Loucy (cell line): Measurements from ENCODE around the gene PET100.

ENCODE experiments used
- EZH2phosphoT487 ChIP-seq: fragments of 200-600 bp; IDR thresholded peaks from 2 replicates; pipeline ENCODE4 v1.6.1; 2018; ENCODE audit warnings: antibody characterized with exemption, mild to moderate bottlenecking, moderate library complexity, borderline replicate concordance
- TF ChIP-seq, protein P1 (sequence below): fragments of 200-600 bp; sonication (generic); conservative IDR thresholded peaks from 2 replicates; pipeline ENCODE4 v1.5.1; 2014; ENCODE audit warnings: mild to moderate bottlenecking, antibody characterized with exemption, low read length

GRCh38 chr19:7645163-7645562, 15.6 kb downstream of the PET100 start:
- TF ChIP-seq, protein P1, sequence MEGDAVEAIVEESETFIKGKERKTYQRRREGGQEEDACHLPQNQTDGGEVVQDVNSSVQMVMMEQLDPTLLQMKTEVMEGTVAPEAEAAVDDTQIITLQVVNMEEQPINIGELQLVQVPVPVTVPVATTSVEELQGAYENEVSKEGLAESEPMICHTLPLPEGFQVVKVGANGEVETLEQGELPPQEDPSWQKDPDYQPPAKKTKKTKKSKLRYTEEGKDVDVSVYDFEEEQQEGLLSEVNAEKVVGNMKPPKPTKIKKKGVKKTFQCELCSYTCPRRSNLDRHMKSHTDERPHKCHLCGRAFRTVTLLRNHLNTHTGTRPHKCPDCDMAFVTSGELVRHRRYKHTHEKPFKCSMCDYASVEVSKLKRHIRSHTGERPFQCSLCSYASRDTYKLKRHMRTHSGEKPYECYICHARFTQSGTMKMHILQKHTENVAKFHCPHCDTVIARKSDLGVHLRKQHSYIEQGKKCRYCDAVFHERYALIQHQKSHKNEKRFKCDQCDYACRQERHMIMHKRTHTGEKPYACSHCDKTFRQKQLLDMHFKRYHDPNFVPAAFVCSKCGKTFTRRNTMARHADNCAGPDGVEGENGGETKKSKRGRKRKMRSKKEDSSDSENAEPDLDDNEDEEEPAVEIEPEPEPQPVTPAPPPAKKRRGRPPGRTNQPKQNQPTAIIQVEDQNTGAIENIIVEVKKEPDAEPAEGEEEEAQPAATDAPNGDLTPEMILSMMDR = no peak
- no peak for TF ChIP-seq EZH2phosphoT487
